Measurements from ENCODE around the gene ZNF345.
A peak's percentile ranks its signal among the peaks of the same experiment; 100 is the strongest.

ZNF345 gene

DNA sequence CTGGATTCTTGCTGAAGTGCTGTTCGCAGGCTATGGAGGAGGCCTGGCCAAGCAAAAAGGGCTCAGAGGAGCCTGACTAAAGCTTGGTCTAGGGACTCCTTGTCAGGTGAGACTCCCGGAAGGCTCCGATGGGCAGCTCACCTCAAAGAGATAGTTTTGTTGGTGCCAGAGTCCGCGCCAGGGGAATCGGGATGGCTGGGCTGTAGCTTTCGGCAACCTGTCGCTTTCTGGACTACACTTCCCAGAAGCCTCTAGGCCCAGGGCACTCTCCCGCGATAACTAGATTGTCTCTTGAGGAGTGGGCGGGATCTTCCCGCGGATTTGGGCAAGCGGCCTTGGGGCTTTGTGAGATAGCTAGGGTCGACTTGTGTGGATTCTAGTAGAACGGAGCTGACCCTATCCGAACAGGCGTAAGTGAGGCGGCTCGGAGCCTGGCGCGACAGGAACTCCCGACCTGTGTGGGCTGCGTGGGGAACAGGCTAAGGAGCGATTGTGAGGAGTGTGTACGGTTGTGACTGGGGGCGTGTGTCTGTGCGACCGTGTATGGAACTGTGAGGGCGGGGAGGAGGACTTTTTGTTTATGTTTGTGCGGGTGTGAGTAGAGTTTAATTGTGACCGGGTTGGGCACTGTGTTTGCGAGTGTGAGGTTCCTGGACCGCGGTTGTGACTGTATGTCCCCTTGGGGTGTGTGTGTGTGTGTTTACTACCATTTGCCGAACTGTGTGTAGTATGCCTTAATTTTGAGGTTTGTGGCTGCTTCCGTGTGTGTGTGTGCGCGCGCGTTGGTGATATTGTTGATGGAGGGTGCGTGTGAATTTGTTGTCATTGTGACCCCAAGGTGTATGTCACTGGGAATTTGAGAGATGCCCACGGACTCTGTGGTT, at the start of gene ZNF345:
TSS of gene ZNF345 (plus strand) at position 318 of the 884 bp plus-strand sequence. CDS start 25,955 bp downstream, outside the sequence.
- intact Hi-C loops (cut with DNase I; ENCODE audit: low total_unique reads): loop anchor here (10.0 kb wide), 1 partner anchor 64 kb away; the partner anchor contains the start of genes ZNF568 and ZNF829
- H3K4me1 ChIP-seq: peaks cover 0 to 29% (median 10%) of the 10 kb centered on the region in 4 donors
- TF ChIP-seq, protein P1, sequence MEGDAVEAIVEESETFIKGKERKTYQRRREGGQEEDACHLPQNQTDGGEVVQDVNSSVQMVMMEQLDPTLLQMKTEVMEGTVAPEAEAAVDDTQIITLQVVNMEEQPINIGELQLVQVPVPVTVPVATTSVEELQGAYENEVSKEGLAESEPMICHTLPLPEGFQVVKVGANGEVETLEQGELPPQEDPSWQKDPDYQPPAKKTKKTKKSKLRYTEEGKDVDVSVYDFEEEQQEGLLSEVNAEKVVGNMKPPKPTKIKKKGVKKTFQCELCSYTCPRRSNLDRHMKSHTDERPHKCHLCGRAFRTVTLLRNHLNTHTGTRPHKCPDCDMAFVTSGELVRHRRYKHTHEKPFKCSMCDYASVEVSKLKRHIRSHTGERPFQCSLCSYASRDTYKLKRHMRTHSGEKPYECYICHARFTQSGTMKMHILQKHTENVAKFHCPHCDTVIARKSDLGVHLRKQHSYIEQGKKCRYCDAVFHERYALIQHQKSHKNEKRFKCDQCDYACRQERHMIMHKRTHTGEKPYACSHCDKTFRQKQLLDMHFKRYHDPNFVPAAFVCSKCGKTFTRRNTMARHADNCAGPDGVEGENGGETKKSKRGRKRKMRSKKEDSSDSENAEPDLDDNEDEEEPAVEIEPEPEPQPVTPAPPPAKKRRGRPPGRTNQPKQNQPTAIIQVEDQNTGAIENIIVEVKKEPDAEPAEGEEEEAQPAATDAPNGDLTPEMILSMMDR (IDR thresholded peaks at IDR 0.05): no peak
- peaks cover 0 to 18% (median 0%) of the 10 kb centered on the region in 3 donors for H3K9me3 ChIP-seq
- H3K36me3 ChIP-seq: peaks cover 34 to 45% (median 37%) of the 10 kb centered on the region in 3 donors
- DNase-seq: peak; percentile 95
- H3K4me3 ChIP-seq: peak within 1 kb of the TSS; percentile 67 to 94
- no peaks in the 10 kb centered on the region for H3K27me3 ChIP-seq
- peak within 1 kb of the TSS; percentile 86 to 90 for H3K27ac ChIP-seq

DNA sequence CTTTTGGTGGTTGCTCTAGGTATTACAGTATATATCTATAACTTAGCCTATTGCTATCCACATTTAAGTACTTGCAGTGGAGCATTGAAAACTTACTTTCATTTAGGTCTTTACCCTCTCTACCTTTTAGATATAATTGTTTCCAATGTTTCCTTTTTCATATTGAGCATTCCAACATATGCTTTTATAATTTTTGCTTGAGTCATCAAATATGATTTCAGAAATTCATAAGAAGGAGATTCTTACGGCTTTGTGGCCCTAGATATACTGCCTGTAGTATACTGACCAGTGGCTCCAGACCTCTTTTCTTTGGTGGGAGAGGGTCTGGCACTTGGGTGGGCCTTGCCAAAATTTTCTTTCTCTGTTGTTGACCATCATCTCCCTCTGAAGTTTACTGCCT, 45.3 kb upstream of the ZNF345 start:
- intact Hi-C loops (cut with DNase I; ENCODE audit: low total_unique reads): no loop called here
- Histone ChIP-seq H3K27me3 (no peaks in the 10 kb centered on the region), H3K36me3 (peaks cover 90 to 100% (median 93%) of the 10 kb centered on the region in 3 donors), H3K4me1 (no peaks in the 10 kb centered on the region), H3K27ac (no peak overlapping the region), H3K9me3 (peaks cover 5 to 96% (median 60%) of the 10 kb centered on the region in 3 donors), H3K4me3 (no peak overlapping the region)
- DNase-seq: no peak
- TF ChIP-seq, protein P1 (IDR thresholded peaks at IDR 0.05): no peak

DNA sequence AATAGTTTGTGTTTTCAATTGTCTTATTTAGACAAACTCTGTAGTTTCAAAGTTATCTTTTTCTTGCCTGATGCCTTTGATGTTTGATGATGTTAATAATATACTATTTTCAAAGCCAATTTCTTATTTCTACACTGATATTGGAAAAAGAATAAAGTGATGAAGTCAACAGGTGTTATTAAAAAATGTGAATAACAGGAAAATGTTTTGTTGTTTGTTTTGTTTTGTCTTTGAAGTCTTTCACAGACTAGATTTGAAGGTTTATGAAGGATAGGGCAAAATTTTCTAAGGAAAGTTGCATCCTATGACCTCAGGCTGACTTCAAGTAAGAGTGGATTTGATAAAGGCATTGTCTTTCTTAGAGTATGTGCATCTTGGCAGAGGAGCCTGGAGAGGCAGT, 43.6 kb upstream of the ZNF345 start:
- no peak for DNase-seq
- H3K36me3 ChIP-seq: peaks cover 81 to 99% (median 96%) of the 10 kb centered on the region in 3 donors
- no peak overlapping the region for H3K4me3 ChIP-seq
- intact Hi-C loops (cut with DNase I; ENCODE audit: low total_unique reads): no loop called here
- H3K27me3 ChIP-seq: no peaks in the 10 kb centered on the region
- no peak overlapping the region for H3K27ac ChIP-seq
- TF ChIP-seq, protein P1 (IDR thresholded peaks at IDR 0.05): no peak
- H3K4me1 ChIP-seq: no peaks in the 10 kb centered on the region
- H3K9me3 ChIP-seq: peaks cover 5 to 99% (median 76%) of the 10 kb centered on the region in 3 donors

DNA sequence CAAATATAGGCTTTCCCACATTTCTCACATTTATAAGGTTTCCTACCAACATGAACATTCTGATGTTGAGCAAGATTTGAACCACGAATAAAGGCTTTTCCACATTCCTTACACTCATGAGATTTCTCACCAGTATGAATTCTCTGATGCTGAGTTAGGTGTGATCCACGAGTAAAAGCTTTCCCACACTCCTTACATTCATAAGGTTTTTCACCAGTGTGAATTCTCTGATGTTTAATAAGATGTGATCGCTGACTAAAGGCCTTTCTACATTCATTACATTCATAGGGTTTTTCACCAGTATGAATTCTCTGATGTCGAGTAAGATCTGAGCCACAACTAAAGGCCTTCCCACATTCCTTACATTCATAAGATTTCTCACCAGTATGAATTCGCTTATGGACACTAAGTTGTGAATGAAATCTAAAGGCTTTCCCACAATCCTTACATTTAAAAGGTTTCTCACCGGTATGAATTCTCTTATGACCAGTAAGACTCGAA, 31.5 kb upstream of the ZNF345 start:
- H3K27ac ChIP-seq: no peak overlapping the region
- intact Hi-C loops (cut with DNase I; ENCODE audit: low total_unique reads): no loop called here
- no peak for DNase-seq
- peaks cover 45 to 100% (median 99%) of the 10 kb centered on the region in 3 donors for H3K9me3 ChIP-seq
- no peak overlapping the region for H3K4me3 ChIP-seq
- peaks cover 98 to 100% (median 100%) of the 10 kb centered on the region in 3 donors for H3K36me3 ChIP-seq
- H3K4me1 ChIP-seq: no peaks in the 10 kb centered on the region
- no peaks in the 10 kb centered on the region for H3K27me3 ChIP-seq
- TF ChIP-seq, protein P1 (IDR thresholded peaks at IDR 0.05): no peak

DNA sequence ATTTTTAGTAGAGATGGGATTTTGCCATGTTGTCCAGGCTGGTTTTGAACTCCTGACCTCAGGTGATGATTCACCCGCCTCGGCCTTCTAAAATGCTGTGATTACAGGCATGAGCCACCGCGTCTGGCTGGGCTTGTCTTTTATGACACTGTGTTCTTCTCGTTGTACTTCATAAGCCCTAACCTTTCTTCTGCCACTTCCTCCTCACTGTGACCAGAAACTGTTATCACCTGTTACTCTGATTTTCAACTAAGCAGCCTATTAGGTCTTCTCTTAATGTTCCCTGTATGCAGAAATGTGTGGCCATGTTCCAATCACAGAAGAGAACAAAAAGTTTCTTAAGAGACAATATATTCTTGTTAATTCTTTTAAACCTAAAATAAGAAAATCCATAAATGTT, 28.9 kb upstream of the ZNF345 start:
- Histone ChIP-seq H3K27me3 (no peaks in the 10 kb centered on the region), H3K4me3 (no peak overlapping the region), H3K27ac (no peak overlapping the region), H3K9me3 (peaks cover 34 to 100% (median 99%) of the 10 kb centered on the region in 3 donors), H3K4me1 (no peaks in the 10 kb centered on the region), H3K36me3 (peaks cover 97 to 100% (median 99%) of the 10 kb centered on the region in 3 donors)
- DNase-seq: no peak
- TF ChIP-seq, protein P1 (IDR thresholded peaks at IDR 0.05): no peak
- intact Hi-C loops (cut with DNase I; ENCODE audit: low total_unique reads): no loop called here

All from tibial artery (tissue), 4 donors.